Muscle of arm (tissue), 12 donors: ENCODE data around the gene SEC16A. TPM values are rescaled to one million over a fixed set of nuclear protein-coding genes. Genes with fewer than 3 reads are reported as not detected.

Experiments
- DNase-seq: peaks from one replicate; pipeline ENCODE4 v3.0.0-alpha.2; 2013
- polyA plus RNA-seq, 12 donors: library from polyadenylated mRNA; unstranded; fragments of 120-200 nt; gene quantifications; one replicate each; pipeline ENCODE4 v1.2.1, GENCODE V29; 2013; ENCODE audit not compliant: insufficient read length in 12 of 12

Gene SEC16A
- polyA plus RNA-seq, 12 donors = 29.9 to 45.1 (median 36.7) TPM; not detected in 1

GRCh38 chr9:136519263-136520052 is 36.6 kb upstream of the SEC16A start:
- no peak for DNase-seq

GRCh38 chr9:136518623-136519022 is 35.8 kb upstream of the SEC16A start:
- DNase-seq = no peak

- no peak for DNase-seq
Observed at GRCh38 chr9:136517950-136518349, 35.1 kb upstream of the SEC16A start.

- DNase-seq = no peak
Observed at GRCh38 chr9:136517012-136517743, 34.3 kb upstream of the SEC16A start.

GRCh38 chr9:136516191-136516654 is 33.4 kb upstream of the SEC16A start:
- DNase-seq = no peak

GRCh38 chr9:136515276-136515675 is 32.4 kb upstream of the SEC16A start:
- DNase-seq = no peak

- DNase-seq = no peak
Observed at GRCh38 chr9:136514022-136514714, 31.3 kb upstream of the SEC16A start.

GRCh38 chr9:136513191-136513590 is 30.4 kb upstream of the SEC16A start:
- DNase-seq = no peak

GRCh38 chr9:136512651-136513071 is 29.8 kb upstream of the SEC16A start:
- DNase-seq = no peak

- no peak for DNase-seq
Observed at GRCh38 chr9:136511670-136512592, 29.1 kb upstream of the SEC16A start.

GRCh38 chr9:136511144-136511669 is 28.4 kb upstream of the SEC16A start:
- no peak for DNase-seq

GRCh38 chr9:136510561-136510960 is 27.7 kb upstream of the SEC16A start:
- DNase-seq = no peak

- no peak for DNase-seq
Observed at GRCh38 chr9:136509549-136509948, 26.7 kb upstream of the SEC16A start.

- no peak for DNase-seq
Observed at GRCh38 chr9:136508729-136509500, 26.1 kb upstream of the SEC16A start.

GRCh38 chr9:136507992-136508375 is 25.1 kb upstream of the SEC16A start:
- DNase-seq = no peak

GRCh38 chr9:136507221-136507991 is 24.6 kb upstream of the SEC16A start:
- DNase-seq = no peak

GRCh38 chr9:136506425-136506824 is 23.6 kb upstream of the SEC16A start:
- no peak for DNase-seq

GRCh38 chr9:136505406-136506403 is 22.9 kb upstream of the SEC16A start:
- DNase-seq = no peak
